CD4-positive, alpha-beta T cell (primary cell): ENCODE results near the gene SPATA16. TPM values are rescaled to one million over a fixed set of nuclear protein-coding genes. Genes with fewer than 3 reads are reported as not detected.

Source experiments
- ATAC-seq: fragments of 200-7000 bp; cut with Tn5 transposase; one replicate; pipeline ENCODE4 v1.10.0; 2022; ENCODE audit warnings: mild to moderate bottlenecking; ENCODE audit not compliant: poor library complexity
- CTCF ChIA-PET: fragments of 350-600 bp; sonication (Branson Sonifier 250); formaldehyde crosslinking; loops from one replicate; lab custom pipeline; 2021; ENCODE audit warnings: antibody characterized with exemption, inconsistent platforms; lab: Charles Lee
- POLR2A ChIA-PET: fragments of 350-600 bp; sonication (Branson Sonifier 250); formaldehyde crosslinking; loops from one replicate; lab custom pipeline; 2021; ENCODE audit warnings: antibody characterized with exemption, inconsistent platforms; lab: Charles Lee
- DNase-seq, 14 experiments: peaks; one replicate each; pipeline ENCODE4 v3.0.0-alpha.2; 2013 to 2020; ENCODE audit warnings: mixed read lengths in 2 of 14
- H3K27ac ChIP-seq, 2 donors: one replicate each; pipeline versions ENCODE4 v1.5.1 to v1.7.0; 2013; ENCODE audit warnings: low read length in 2 of 2, low read depth in 1 of 2, mild to moderate bottlenecking in 1 of 2
- H3K27me3 ChIP-seq, 2 experiments: 1 replicate in 1 of 2; 2 replicates in 1 of 2; pipeline versions ENCODE4 v1.6.1 to v1.7.0; 2013; ENCODE audit warnings: low read length in 2 of 2, control low read depth in 1 of 2, mild to moderate bottlenecking in 1 of 2, moderate library complexity in 1 of 2; ENCODE audit not compliant: insufficient read depth in 2 of 2, control insufficient read depth in 1 of 2
- H3K36me3 ChIP-seq: one replicate; pipeline ENCODE4 v1.6.1; 2013; ENCODE audit warnings: low read length, control low read depth; ENCODE audit not compliant: insufficient read depth
- H3K4me1 ChIP-seq: one replicate; pipeline ENCODE4 v1.6.1; 2013; ENCODE audit warnings: low read length, control low read depth; ENCODE audit not compliant: insufficient read depth
- H3K4me3 ChIP-seq: one replicate; pipeline ENCODE4 v1.5.1; 2013; ENCODE audit warnings: mild to moderate bottlenecking, low read length, moderate library complexity
- H3K9me3 ChIP-seq, 2 experiments: 1 replicate in 1 of 2; 2 replicates in 1 of 2; pipeline versions ENCODE4 v1.6.1 to v1.7.0; 2013; ENCODE audit warnings: low read length in 2 of 2, mild to moderate bottlenecking in 2 of 2, control low read depth in 1 of 2, moderate library complexity in 1 of 2; ENCODE audit not compliant: control insufficient read depth in 1 of 2, insufficient read depth in 1 of 2
- H3K27ac Mint-ChIP-seq: one replicate; pipeline ENCODE4 v1.8.0; 2020; ENCODE audit warnings: mixed read lengths
- H3K27me3 Mint-ChIP-seq: one replicate; pipeline ENCODE4 v1.8.0; 2021; ENCODE audit warnings: mixed read lengths
- H3K36me3 Mint-ChIP-seq: one replicate; pipeline ENCODE4 v1.8.0; 2021; ENCODE audit warnings: low read depth, mixed read lengths
- H3K4me1 Mint-ChIP-seq: one replicate; pipeline ENCODE4 v1.8.0; 2021; ENCODE audit warnings: low read depth, mixed read lengths
- H3K4me3 Mint-ChIP-seq: one replicate; pipeline ENCODE4 v1.8.0; 2020; ENCODE audit warnings: mild to moderate bottlenecking, mixed read lengths
- H3K9me3 Mint-ChIP-seq: one replicate; pipeline ENCODE4 v1.8.0; 2020; ENCODE audit warnings: mixed read lengths
- intact Hi-C, 2 experiments: fragments of 100-400 bp; cut with DNase I in 1 of 2; cut with micrococcal nuclease in 1 of 2; formaldehyde crosslinking; loops; one replicate each; pipeline versions ENCODE4 v1.15.1 to v1.9.0; 2023 to 2025; cut with DNase I, micrococcal nuclease
- total RNA-seq, 174 experiments: library from RNA in 2 of 174; stranded (reverse) in 2 of 174; gene quantifications; one replicate each; pipeline ENCODE4 v1.2.3 and lab custom pipeline; 2021 to 2026
- TF ChIP-seq, protein P1 (sequence below): fragments of 200-600 bp; IDR thresholded peaks from one replicate; pipeline ENCODE4 v1.8.0; 2022; ENCODE audit warnings: antibody characterized with exemption, mild to moderate bottlenecking

SPATA16 gene
- total RNA-seq, 2 experiments from 2014 or later = not detected

DNA sequence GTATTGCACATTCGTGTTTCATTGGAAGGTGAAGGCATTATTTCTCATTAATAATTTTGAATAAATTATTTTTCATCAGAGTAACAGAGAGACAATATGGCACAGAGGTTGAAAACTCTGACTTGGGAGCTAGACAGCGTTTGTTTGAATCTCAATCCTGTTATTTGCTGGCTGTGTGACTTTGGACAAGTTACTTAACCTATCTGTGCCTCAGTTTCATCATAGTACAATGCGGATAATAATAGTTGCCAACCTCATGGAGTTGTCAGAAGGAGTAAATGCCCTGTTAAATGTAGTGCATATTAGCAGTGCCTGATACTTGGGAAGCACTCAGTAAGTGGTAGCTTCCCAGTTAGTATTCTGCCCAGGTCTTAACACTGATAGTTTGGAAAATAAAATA, 151.7 kb downstream of the SPATA16 start:
- Histone ChIP-seq H3K36me3 (no peaks in the 10 kb centered on the region), H3K27me3 (no peaks in the 10 kb centered on the region), H3K9me3 (no peaks in the 10 kb centered on the region), H3K27ac (no peak overlapping the region), H3K4me1 (no peaks in the 10 kb centered on the region), H3K4me3 (no peak overlapping the region)
- H3K36me3 Mint-ChIP-seq = no peaks in the 10 kb centered on the region
- H3K4me3 Mint-ChIP-seq = no peak overlapping the region
- peaks cover 8% of the 10 kb centered on the region for H3K27me3 Mint-ChIP-seq
- TF ChIP-seq, protein P1, sequence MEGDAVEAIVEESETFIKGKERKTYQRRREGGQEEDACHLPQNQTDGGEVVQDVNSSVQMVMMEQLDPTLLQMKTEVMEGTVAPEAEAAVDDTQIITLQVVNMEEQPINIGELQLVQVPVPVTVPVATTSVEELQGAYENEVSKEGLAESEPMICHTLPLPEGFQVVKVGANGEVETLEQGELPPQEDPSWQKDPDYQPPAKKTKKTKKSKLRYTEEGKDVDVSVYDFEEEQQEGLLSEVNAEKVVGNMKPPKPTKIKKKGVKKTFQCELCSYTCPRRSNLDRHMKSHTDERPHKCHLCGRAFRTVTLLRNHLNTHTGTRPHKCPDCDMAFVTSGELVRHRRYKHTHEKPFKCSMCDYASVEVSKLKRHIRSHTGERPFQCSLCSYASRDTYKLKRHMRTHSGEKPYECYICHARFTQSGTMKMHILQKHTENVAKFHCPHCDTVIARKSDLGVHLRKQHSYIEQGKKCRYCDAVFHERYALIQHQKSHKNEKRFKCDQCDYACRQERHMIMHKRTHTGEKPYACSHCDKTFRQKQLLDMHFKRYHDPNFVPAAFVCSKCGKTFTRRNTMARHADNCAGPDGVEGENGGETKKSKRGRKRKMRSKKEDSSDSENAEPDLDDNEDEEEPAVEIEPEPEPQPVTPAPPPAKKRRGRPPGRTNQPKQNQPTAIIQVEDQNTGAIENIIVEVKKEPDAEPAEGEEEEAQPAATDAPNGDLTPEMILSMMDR = no peak
- ChIA-PET POLR2A (no interaction called here), CTCF (no interaction called here)
- H3K4me1 Mint-ChIP-seq = no peaks in the 10 kb centered on the region
- DNase-seq = no peak
- H3K27ac Mint-ChIP-seq = no peak overlapping the region
- no peak for ATAC-seq
- no peaks in the 10 kb centered on the region for H3K9me3 Mint-ChIP-seq
- intact Hi-C loops = no loop called here

DNA sequence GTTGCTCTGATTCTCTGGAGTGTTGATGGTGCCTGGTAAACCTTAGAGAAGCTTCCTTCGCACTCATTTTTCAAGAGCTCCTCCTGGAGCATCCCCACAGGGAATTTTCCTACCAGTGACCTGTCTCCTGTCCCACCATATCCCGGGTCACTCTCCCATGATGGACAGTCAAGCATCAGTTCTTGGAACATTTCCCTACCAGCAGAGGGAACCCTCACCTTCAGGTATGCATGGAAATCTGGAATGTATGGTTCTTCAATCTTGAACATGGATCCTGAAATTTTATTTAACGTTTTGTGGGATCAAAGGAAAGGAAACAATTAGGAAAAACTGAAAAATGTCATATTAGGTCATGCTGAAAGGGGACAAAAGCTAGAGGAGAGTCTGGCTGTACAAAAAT, 153.8 kb downstream of the SPATA16 start:
- ChIA-PET CTCF (no interaction called here), POLR2A (interaction anchor here (0.6 kb wide), 1 partner anchor 21 kb away, joined by 3 read pairs; no protein-coding TSS in a partner anchor)
- TF ChIP-seq, protein P1 = no peak
- Histone ChIP-seq H3K4me1 (no peaks in the 10 kb centered on the region), H3K4me3 (no peak overlapping the region), H3K9me3 (no peaks in the 10 kb centered on the region), H3K27ac (no peak overlapping the region), H3K27me3 (no peaks in the 10 kb centered on the region), H3K36me3 (no peaks in the 10 kb centered on the region)
- intact Hi-C loops = no loop called here
- Mint-ChIP-seq H3K27me3 (peaks cover 8% of the 10 kb centered on the region), H3K36me3 (no peaks in the 10 kb centered on the region), H3K4me3 (no peak overlapping the region), H3K4me1 (no peaks in the 10 kb centered on the region), H3K9me3 (no peaks in the 10 kb centered on the region), H3K27ac (no peak overlapping the region)
- ATAC-seq (no peak), DNase-seq (no peak)

DNA sequence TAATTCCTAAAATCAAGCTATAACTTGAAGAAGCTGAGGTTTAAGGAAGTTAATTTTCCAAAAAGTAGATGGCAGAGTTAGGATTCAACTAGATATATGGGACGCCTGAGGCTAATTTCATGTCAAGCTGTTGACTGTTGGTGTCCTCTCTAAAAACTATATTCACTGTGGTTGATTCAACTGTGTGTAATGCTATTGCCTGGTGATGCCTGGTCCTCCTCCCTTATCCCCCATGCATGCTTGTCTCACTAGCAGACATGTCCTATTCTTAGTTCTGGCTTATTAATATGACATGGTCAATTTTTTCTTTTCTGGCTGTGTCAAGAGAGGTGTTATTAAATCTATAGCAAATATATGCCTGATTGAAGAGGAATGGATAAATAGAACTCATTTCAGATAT, 156.1 kb downstream of the SPATA16 start:
- TF ChIP-seq, protein P1 = no peak
- Histone ChIP-seq H3K27ac (no peak overlapping the region), H3K9me3 (no peaks in the 10 kb centered on the region), H3K4me3 (no peak overlapping the region), H3K27me3 (no peaks in the 10 kb centered on the region), H3K4me1 (no peaks in the 10 kb centered on the region), H3K36me3 (no peaks in the 10 kb centered on the region)
- Mint-ChIP-seq H3K27ac (no peak overlapping the region), H3K4me3 (no peak overlapping the region), H3K27me3 (peaks cover 8% of the 10 kb centered on the region), H3K9me3 (no peaks in the 10 kb centered on the region), H3K36me3 (no peaks in the 10 kb centered on the region), H3K4me1 (no peaks in the 10 kb centered on the region)
- CTCF ChIA-PET = no interaction called here
- DNase-seq (no peak), ATAC-seq (no peak)
- intact Hi-C loops = no loop called here
- POLR2A ChIA-PET = no interaction called here
